GM21717 (cell line): ENCODE measurements around the gene ACOT11.

ENCODE experiments used
- ATAC-seq: cut with Tn5 transposase; IDR thresholded peaks from one replicate; pipeline ENCODE4 v1.9.1; 2021; ENCODE audit warnings: mild to moderate bottlenecking, moderate library complexity; ENCODE audit not compliant: unreplicated experiment

Gene ACOT11

GRCh38 chr1:54559771-54560231, 11.8 kb downstream of the ACOT11 start:
- no peak for ATAC-seq

- no peak for ATAC-seq
Observed at GRCh38 chr1:54564312-54565112, 16.5 kb downstream of the ACOT11 start.

- ATAC-seq: no peak
Observed at GRCh38 chr1:54565113-54565501, 17.1 kb downstream of the ACOT11 start.

GRCh38 chr1:54566438-54567141, 18.6 kb downstream of the ACOT11 start:
- no peak for ATAC-seq

- no peak for ATAC-seq
Observed at GRCh38 chr1:54567961-54568360, 19.9 kb downstream of the ACOT11 start.

- ATAC-seq: no peak
Observed at GRCh38 chr1:54569339-54569738, 21.3 kb downstream of the ACOT11 start.

- no peak for ATAC-seq
Observed at GRCh38 chr1:54570161-54570560, 22.1 kb downstream of the ACOT11 start.

GRCh38 chr1:54571326-54571725, 23.3 kb downstream of the ACOT11 start:
- no peak for ATAC-seq

- no peak for ATAC-seq
Observed at GRCh38 chr1:54571803-54572541, 23.9 kb downstream of the ACOT11 start.

- no peak for ATAC-seq
Observed at GRCh38 chr1:54572542-54572850, 24.5 kb downstream of the ACOT11 start.

- no peak for ATAC-seq
Observed at GRCh38 chr1:54574158-54574778, 26.2 kb downstream of the ACOT11 start.

GRCh38 chr1:54575161-54575560, 27.1 kb downstream of the ACOT11 start:
- ATAC-seq: no peak

- no peak for ATAC-seq
Observed at GRCh38 chr1:54575605-54576290, 27.7 kb downstream of the ACOT11 start.

GRCh38 chr1:54577612-54578011, 29.6 kb downstream of the ACOT11 start:
- ATAC-seq: no peak

GRCh38 chr1:54579337-54579781, 31.3 kb downstream of the ACOT11 start:
- no peak for ATAC-seq

- ATAC-seq: no peak
Observed at GRCh38 chr1:54580856-54581550, 33.0 kb downstream of the ACOT11 start.

GRCh38 chr1:54581621-54582035, 33.6 kb downstream of the ACOT11 start:
- no peak for ATAC-seq

- ATAC-seq: no peak
Observed at GRCh38 chr1:54582566-54583306, 34.7 kb downstream of the ACOT11 start.

GRCh38 chr1:54583307-54583686, 35.3 kb downstream of the ACOT11 start:
- ATAC-seq: no peak
